Smooth muscle cell (in vitro differentiated cells): ENCODE results near the gene RAB7B. TPM values are rescaled to one million over a fixed set of nuclear protein-coding genes. Genes with fewer than 3 reads are reported as not detected.

Experiments
- DNase-seq: peaks from one replicate; lab custom pipeline; 2025; ENCODE audit not compliant: unreplicated experiment; lab: John Stamatoyannopoulos, UW
- H2AFZ ChIP-seq: fragments of 200-600 bp; sonication (generic); 2 replicates; pipeline ENCODE4 v1.6.0; 2016; ENCODE audit warnings: antibody characterized with exemption, low read depth, mild to moderate bottlenecking
- H3F3A ChIP-seq: fragments of 200-600 bp; sonication (generic); 2 replicates; pipeline ENCODE4 v1.6.0; 2017; ENCODE audit warnings: antibody characterized with exemption, low read depth
- H3K27ac ChIP-seq: fragments of 200-600 bp; sonication (generic); 2 replicates; pipeline ENCODE4 v1.5.1; 2016; ENCODE audit warnings: low read depth, mild to moderate bottlenecking
- H3K27me3 ChIP-seq: fragments of 200-600 bp; sonication (generic); 2 replicates; pipeline ENCODE4 v1.6.1; 2016; ENCODE audit warnings: low read depth, mild to moderate bottlenecking
- H3K36me3 ChIP-seq: fragments of 200-600 bp; sonication (generic); 2 replicates; pipeline ENCODE4 v1.5.1; 2016; ENCODE audit warnings: low read depth
- H3K4me1 ChIP-seq: fragments of 200-600 bp; sonication (generic); 2 replicates; pipeline ENCODE4 v1.5.1; 2016; ENCODE audit warnings: low read depth
- H3K4me2 ChIP-seq: fragments of 200-600 bp; sonication (generic); 2 replicates; pipeline ENCODE4 v1.6.0; 2016; ENCODE audit warnings: mild to moderate bottlenecking
- H3K4me3 ChIP-seq: fragments of 200-600 bp; sonication (generic); 2 replicates; pipeline ENCODE4 v1.5.1; 2016; ENCODE audit warnings: mild to moderate bottlenecking
- H3K79me2 ChIP-seq: fragments of 200-600 bp; sonication (generic); 2 replicates; pipeline ENCODE4 v1.6.0; 2016; ENCODE audit warnings: low read depth, mild to moderate bottlenecking
- H3K9ac ChIP-seq: fragments of 200-600 bp; sonication (generic); 2 replicates; pipeline ENCODE4 v1.6.0; 2016; ENCODE audit warnings: low read depth
- H3K9me3 ChIP-seq: fragments of 200-600 bp; sonication (generic); replicated peaks from 2 replicates; pipeline ENCODE4 v1.5.1; 2016; ENCODE audit warnings: low read depth
- H4K20me1 ChIP-seq: fragments of 200-600 bp; sonication (generic); 2 replicates; pipeline ENCODE4 v1.6.0; 2016; ENCODE audit warnings: low read depth
- WGBS: methylation state at CpG from one replicate; pipeline ENCODE4 v1.1.7; 2016; ENCODE audit warnings: low lambda C conversion rate; 5-methylcytosine and 5-hydroxymethylcytosine counted together
- polyA plus RNA-seq: library from polyadenylated mRNA; unstranded; fragments of >200 nt; fragmentation: Nextera tagmentation; extraction: Ambion mirVana; gene quantifications from 2 replicates; pipeline ENCODE4 v1.2.1, GENCODE V29; 2016
- total RNA-seq: library from RNA; depleted of rRNA; stranded (reverse); fragments of >200 nt; gene quantifications from 2 replicates; pipeline ENCODE4 v1.2.3, GENCODE V29; 2014
- TF ChIP-seq, protein P1 (sequence below): fragments of 200-600 bp; sonication (generic); IDR thresholded peaks from 2 replicates; pipeline ENCODE4 v1.5.1; 2017; ENCODE audit warnings: borderline replicate concordance, mild to moderate bottlenecking, antibody characterized with exemption; ENCODE audit not compliant: insufficient read depth, poor library complexity, severe bottlenecking

The RAB7B gene
- total and polyA plus RNA-seq, 2 experiments from 2014 or later: 13.0 to 13.6 TPM

DNA sequence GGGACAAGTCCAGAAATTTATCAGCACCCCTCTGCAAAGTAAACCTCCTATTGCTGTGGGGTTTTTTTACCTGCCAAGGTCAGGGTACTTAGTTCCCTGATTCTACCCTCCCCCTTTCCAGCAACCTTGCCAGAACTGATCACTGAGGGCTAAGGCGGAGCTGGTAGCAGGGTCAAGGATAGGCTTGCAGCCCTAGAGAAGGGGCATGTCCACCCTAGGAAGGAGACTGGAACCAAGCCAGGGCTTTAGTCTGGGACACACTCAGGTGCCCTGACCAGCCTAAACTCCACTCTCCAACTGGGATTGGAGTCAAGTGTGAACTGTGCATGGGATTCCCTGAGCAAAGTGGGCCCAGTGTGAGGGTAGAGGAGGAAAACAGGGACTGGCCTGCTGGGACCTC lies 53.4 kb downstream of the RAB7B start:
- Histone ChIP-seq H3K79me2 (no peaks in the 10 kb centered on the region), H3K27me3 (peaks cover 32% of the 10 kb centered on the region), H3K27ac (no peak overlapping the region), H4K20me1 (no peaks in the 10 kb centered on the region), H2AFZ (no peak overlapping the region), H3K4me2 (no peak overlapping the region), H3K9me3 (no peaks in the 10 kb centered on the region), H3K4me1 (no peaks in the 10 kb centered on the region), H3K9ac (no peak overlapping the region), H3K4me3 (no peak overlapping the region), H3F3A (no peaks in the 10 kb centered on the region), H3K36me3 (no peaks in the 10 kb centered on the region)
- TF ChIP-seq, protein P1, sequence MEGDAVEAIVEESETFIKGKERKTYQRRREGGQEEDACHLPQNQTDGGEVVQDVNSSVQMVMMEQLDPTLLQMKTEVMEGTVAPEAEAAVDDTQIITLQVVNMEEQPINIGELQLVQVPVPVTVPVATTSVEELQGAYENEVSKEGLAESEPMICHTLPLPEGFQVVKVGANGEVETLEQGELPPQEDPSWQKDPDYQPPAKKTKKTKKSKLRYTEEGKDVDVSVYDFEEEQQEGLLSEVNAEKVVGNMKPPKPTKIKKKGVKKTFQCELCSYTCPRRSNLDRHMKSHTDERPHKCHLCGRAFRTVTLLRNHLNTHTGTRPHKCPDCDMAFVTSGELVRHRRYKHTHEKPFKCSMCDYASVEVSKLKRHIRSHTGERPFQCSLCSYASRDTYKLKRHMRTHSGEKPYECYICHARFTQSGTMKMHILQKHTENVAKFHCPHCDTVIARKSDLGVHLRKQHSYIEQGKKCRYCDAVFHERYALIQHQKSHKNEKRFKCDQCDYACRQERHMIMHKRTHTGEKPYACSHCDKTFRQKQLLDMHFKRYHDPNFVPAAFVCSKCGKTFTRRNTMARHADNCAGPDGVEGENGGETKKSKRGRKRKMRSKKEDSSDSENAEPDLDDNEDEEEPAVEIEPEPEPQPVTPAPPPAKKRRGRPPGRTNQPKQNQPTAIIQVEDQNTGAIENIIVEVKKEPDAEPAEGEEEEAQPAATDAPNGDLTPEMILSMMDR: no peak
- WGBS: 100% methylated on average over 1 of the region's 1 CpG
- DNase-seq: no peak

GRCh38 chr1:205948886-205949285 lies 54.3 kb downstream of the RAB7B start:
- no peak overlapping the region for H3K4me2 ChIP-seq
- no peak overlapping the region for H3K9ac ChIP-seq
- no peaks in the 10 kb centered on the region for H4K20me1 ChIP-seq
- H2AFZ ChIP-seq: no peak overlapping the region
- no peaks in the 10 kb centered on the region for H3K4me1 ChIP-seq
- WGBS: 87% methylated on average over 3 of the region's 3 CpGs
- no peaks in the 10 kb centered on the region for H3K36me3 ChIP-seq
- no peak overlapping the region for H3K27ac ChIP-seq
- TF ChIP-seq, protein P1: no peak
- H3K4me3 ChIP-seq: no peak overlapping the region
- no peaks in the 10 kb centered on the region for H3K79me2 ChIP-seq
- no peaks in the 10 kb centered on the region for H3K9me3 ChIP-seq
- peaks cover 32% of the 10 kb centered on the region for H3K27me3 ChIP-seq
- H3F3A ChIP-seq: no peaks in the 10 kb centered on the region
- DNase-seq: no peak

- TF ChIP-seq, protein P1: no peak
- no peak overlapping the region for H2AFZ ChIP-seq
- no peaks in the 10 kb centered on the region for H3K36me3 ChIP-seq
- no peaks in the 10 kb centered on the region for H4K20me1 ChIP-seq
- WGBS: 98% methylated on average over 4 of the region's 4 CpGs
- H3K27ac ChIP-seq: no peak overlapping the region
- H3K4me1 ChIP-seq: peaks cover 6% of the 10 kb centered on the region
- H3K4me3 ChIP-seq: no peak overlapping the region
- H3K79me2 ChIP-seq: no peaks in the 10 kb centered on the region
- H3K9ac ChIP-seq: no peak overlapping the region
- DNase-seq: no peak
- no peak overlapping the region for H3K4me2 ChIP-seq
- no peaks in the 10 kb centered on the region for H3F3A ChIP-seq
- H3K27me3 ChIP-seq: peaks cover 28% of the 10 kb centered on the region
- no peaks in the 10 kb centered on the region for H3K9me3 ChIP-seq
Measured at GRCh38 chr1:205948039-205948438, 55.2 kb downstream of the RAB7B start.

GRCh38 chr1:205947024-205947423 lies 56.2 kb downstream of the RAB7B start:
- H3K79me2 ChIP-seq: no peaks in the 10 kb centered on the region
- H3K4me1 ChIP-seq: peaks cover 9% of the 10 kb centered on the region
- no peaks in the 10 kb centered on the region for H4K20me1 ChIP-seq
- H3F3A ChIP-seq: no peaks in the 10 kb centered on the region
- H3K27me3 ChIP-seq: peaks cover 28% of the 10 kb centered on the region
- no peak overlapping the region for H3K4me3 ChIP-seq
- H3K9me3 ChIP-seq: no peaks in the 10 kb centered on the region
- no peak overlapping the region for H3K27ac ChIP-seq
- no peak overlapping the region for H2AFZ ChIP-seq
- WGBS: 79% methylated on average over 4 of the region's 4 CpGs
- no peaks in the 10 kb centered on the region for H3K36me3 ChIP-seq
- DNase-seq: no peak
- H3K9ac ChIP-seq: no peak overlapping the region
- H3K4me2 ChIP-seq: no peak overlapping the region
- TF ChIP-seq, protein P1: no peak
